ENCODE data around the gene GPR142.
"Not testable (repeated sequence)": the region's sequence is repeated elsewhere in the genome, so short reads cannot be mapped to it uniquely, and the experiment has no call there.

GPR142 gene

GRCh38 chr17:74394275-74394950 lies 27.1 kb downstream of the GPR142 start:
- DNase-seq (ENCODE audit: low read depth) = no peak

DNA sequence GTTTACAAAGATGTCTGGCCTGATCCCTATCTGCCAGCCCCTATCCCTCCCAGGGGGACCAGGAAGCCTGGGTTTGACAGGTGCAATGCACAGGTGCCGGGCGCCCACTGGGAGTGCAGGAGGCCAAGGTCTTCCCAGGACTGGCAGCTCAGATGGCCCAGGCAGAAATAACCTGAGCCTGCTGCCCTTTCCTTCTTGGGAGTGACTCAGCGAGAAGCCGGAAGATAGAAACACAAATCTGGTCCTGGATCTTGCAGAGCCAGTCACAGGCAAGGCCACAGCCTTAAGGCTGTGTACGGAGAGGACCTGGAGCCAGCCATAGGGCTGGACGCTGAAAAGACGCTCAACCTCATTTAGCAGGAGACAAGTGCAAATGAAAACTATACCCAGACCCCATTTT lies 27.7 kb downstream of the GPR142 start:
- DNase-seq (ENCODE audit: low read depth) = no peak

- no peak for DNase-seq (ENCODE audit: low read depth)
Measured at GRCh38 chr17:74396567-74396966, 29.3 kb downstream of the GPR142 start.

DNA sequence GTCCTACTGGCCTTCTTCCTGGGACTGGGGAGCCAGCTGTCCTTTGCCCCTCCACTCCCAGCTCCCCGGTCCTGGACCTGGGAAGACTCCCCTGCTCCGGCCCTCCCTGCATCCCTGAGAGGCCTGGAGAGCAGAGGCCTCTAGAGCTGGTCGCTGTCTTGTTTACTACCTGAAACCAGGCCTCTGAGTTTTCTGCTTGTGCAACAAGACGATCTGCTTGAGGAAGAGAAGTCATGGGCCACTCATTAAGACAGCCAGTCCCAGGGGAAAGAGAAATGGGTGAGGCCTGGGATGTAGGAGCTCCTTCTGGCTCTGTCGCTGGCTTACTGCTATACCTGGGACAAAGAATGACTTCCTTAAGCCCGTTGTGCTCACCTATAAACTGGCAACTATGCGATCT lies 34.7 kb downstream of the GPR142 start:
- no peak for DNase-seq (ENCODE audit: low read depth)

DNA sequence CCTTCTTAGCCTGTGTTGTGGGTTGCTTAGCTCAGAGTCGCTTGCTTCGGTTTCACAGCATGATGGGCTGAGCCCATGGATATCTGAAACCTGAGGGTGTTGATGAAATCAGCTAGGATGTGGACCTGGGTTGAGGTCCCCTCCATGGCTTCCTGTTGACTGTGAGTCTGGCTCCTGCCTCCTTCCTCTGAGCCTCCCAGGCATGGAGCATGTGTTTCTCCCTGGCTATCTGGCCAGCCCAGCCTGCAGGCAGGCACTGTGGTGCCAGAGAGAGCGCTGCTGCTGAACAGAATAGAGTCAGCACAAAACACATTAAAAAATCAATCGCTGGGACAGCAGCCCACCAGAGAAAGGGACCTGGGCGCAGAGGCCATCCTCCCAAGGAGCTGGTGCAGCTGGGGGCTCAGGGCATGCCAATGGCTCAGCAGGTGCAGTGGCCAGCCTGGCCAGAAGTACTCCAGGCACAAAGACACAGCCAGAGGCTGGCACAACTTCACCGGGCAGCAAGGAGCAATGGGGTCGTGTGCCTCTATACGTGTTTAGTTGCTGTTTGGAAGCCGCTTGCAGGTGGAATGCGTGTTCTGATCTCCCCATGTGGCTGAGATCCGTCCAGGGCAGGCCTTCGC lies 36.3 kb downstream of the GPR142 start:
- DNase-seq (ENCODE audit: low read depth) = no peak

- no peak for DNase-seq (ENCODE audit: low read depth)
Measured at GRCh38 chr17:74404218-74404617, 36.9 kb downstream of the GPR142 start.

GRCh38 chr17:74404789-74405188 lies 37.5 kb downstream of the GPR142 start:
- DNase-seq (ENCODE audit: low read depth) = no peak

DNA sequence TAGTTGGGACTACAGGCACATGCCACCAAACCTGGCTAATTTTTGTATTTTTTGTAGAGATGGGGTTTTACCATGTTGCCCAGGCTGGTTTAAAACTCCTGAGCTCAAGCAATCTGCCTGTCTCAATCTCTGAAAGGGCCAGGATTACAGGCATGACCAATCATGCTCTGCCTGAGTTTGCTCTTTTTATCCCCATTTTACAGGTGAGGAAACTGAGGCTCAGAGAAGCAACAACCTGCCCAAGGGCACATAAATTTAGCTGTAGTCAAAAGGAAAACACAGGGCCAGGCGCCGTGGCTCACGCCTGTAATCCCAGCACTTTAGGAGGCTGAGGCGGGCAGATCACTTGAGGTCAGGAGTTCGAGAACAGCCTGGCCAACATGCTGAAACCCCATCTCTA lies 38.0 kb downstream of the GPR142 start:
- not testable (repeated sequence) for DNase-seq (ENCODE audit: low read depth)

DNA sequence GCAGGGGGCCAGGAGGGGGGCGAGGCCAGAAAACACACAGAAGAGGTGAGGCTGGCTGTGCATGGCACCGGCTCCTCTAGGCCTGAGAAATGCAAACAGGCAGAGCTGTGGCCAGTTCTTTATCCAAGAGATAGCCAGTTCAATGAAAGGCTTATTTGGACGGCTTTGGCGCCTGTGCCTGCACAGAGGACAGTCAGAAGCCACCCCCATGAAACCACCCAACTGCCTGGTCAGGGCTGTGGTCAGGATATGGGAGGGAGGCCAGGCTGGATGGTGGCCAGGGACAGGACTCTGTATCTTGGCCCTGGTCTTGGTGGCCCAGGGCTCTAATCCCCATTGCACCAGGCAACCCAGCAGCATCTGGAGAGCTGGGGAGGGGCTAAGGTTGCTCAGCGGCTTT lies 40.1 kb downstream of the GPR142 start:
- DNase-seq (ENCODE audit: low read depth) = no peak

DNA sequence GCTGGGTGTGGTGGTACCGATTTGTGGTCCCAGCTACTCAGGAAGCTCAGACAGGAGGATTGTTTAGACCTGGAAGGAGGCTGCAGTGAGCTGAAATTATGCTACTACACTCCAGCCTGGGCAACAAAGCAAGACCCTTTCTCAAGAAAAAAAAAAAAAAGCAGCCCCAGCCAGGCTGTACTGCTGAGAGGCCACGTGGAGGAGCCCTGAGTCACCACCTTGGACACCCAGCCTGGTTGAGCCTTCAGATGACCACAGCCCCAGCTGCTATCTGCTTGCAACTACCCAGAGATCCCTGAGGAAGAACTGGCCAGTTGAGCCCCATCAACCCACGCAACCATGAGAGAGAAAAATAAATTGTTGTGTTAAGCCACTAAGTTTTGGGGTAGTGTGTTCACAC lies 41.0 kb downstream of the GPR142 start:
- peak; percentile 50 for DNase-seq (ENCODE audit: low read depth)

- no peak for DNase-seq (ENCODE audit: low read depth)
Measured at GRCh38 chr17:74408815-74409214, 41.5 kb downstream of the GPR142 start.

- no peak for DNase-seq (ENCODE audit: low read depth)
Measured at GRCh38 chr17:74410001-74410443, 42.7 kb downstream of the GPR142 start.

DNA sequence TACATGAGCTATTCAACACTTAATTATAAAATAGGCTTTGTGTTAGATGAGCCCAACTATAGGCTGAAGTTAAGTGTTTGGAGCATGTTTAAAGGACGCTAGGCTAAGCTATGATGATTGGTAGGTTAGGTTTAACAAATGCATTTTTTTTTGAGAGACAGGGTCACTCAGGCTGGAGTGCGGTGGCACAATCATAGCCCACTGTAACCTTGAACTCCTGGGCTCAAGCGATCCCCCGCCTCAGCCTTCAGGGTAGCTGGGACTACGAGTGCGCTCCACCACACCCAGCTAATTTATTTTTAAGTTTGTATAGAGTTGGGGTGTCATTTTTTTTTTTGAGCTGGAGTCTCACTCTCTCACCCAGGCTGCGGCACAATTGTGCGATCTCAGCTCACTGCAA lies 45.3 kb downstream of the GPR142 start:
- DNase-seq (ENCODE audit: low read depth) = no peak

- DNase-seq (ENCODE audit: low read depth) = no peak
Measured at GRCh38 chr17:74413491-74413890, 46.2 kb downstream of the GPR142 start.

DNA sequence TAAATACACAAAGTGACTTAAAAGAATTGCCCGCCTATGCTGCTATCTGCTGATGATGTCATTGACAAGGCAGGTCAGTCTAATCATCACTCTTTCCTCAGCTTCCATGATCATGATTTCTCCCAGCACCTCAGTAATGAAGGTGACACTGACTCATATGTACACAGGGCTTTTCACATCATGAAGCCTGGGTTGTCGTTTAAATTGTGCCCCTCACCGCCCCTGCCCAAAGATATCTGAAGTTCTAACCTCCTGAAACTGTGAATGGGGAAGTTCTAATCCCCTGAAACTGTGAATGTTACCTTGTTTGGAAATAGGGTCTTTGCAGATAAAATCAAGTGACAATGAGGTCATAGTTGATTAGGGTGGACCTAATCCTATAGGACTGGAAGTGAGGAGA lies 47.2 kb downstream of the GPR142 start:
- no peak for DNase-seq (ENCODE audit: low read depth)

DNA sequence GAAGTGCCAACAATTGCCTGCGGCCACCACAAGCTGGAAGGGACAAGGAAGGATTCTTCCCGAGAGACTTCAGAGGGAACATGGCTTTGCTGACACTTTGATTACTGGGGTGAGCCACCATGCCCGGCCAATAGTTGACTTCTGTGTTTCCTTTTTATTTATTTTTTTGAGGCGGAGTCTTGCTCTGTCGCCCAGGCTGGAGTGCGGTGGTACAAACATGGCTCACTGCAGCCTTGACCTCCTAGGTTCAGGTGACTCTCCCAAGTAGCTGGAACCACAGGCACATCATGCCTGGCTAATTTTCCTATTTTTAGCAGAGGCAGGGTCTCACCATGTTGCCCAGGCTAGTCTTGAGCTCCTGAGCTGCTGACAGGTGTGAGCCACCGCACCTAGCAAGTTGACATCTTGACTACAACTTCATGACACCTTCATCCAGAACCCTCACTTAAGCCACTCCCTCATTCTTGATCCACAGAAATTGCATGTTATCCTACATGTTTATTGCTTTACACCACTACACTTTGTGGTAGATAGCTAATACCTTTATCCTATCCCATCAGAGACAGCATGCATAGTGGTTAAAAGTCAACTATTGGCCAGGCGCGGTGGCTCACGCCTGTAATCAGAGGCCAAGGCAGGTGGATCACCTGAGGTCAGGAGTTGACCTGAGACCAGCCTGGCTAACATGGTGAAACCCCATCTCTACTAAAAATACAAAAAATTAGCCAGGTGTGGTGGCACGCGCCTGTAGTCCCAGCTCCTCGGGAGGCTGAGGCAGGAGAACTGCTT lies 48.5 kb downstream of the GPR142 start:
- no peak for DNase-seq (ENCODE audit: low read depth)

- peak; percentile 24 for DNase-seq (ENCODE audit: low read depth)
Measured at GRCh38 chr17:74417178-74418045, 50.1 kb downstream of the GPR142 start.

DNA sequence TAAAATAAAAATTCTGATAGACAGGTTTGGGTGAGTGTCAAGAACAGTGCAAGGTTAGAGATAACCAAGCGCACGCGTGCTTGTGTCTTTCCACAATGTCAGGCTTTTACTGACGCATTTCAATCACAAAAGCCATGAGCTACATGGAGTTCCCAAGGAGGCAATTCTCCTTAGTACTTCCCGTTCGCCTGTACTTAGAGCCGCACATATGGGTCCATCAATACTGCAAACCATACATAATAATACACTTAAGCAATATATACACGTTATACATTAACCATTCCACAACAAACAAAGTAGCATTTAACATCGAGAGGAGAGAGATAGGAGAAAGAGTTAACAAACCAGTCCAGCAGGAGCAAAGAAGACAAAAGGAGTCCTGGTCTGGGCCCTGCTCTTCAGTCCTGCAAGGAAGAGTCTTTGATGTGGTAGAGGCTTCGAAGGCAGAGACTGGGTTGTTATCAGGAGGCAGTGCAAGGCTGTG lies 52.7 kb downstream of the GPR142 start:
- DNase-seq (ENCODE audit: low read depth) = no peak
